Gastrocnemius medialis (tissue), 4 donors: ENCODE results near the gene CFAP77.

Experiments
- CTCF ChIP-seq, 5 experiments: fragments of 450-650 bp in 3 of 5; fragments of 200-600 bp in 2 of 5; sonication (generic) in 2 of 5; IDR thresholded peaks in 4 of 5; conservative IDR thresholded peaks in 1 of 5; 1 replicate in 4 of 5; 2 replicates in 1 of 5; pipeline ENCODE4 v1.5.1; 2016 to 2019; ENCODE audit warnings: antibody characterized with exemption in 5 of 5, mild to moderate bottlenecking in 3 of 5, moderate library complexity in 3 of 5
- POLR2A ChIP-seq, 2 donors: fragments of 450-650 bp; IDR thresholded peaks; one replicate each; pipeline ENCODE4 v1.6.1; 2017; ENCODE audit warnings: antibody characterized with exemption in 2 of 2, mild to moderate bottlenecking in 2 of 2, moderate library complexity in 2 of 2

GRCh38 chr9:132543251-132543650, 133.2 kb downstream of the CFAP77 start:
- TF ChIP-seq CTCF (IDR thresholded peaks at IDR 0.05 in 4 of 5, conservative IDR thresholded peaks at IDR 0.05 in 1 of 5) = no peak
- no peak for TF ChIP-seq POLR2A (IDR thresholded peaks at IDR 0.05)
